Measurements from ENCODE around the gene SHROOM3. TPM values are rescaled to one million over a fixed set of nuclear protein-coding genes. Genes with fewer than 3 reads are reported as not detected.
A peak's percentile ranks its signal among the peaks of the same experiment; 100 is the strongest.

SHROOM3 gene
- total RNA-seq, 4 donors from 2014 or later: 52.0 to 444 (median 364) TPM

- H3K27ac ChIP-seq: peak overlapping the region in 2 of 4 donors; percentile 29 to 33
- DNase-seq: no peak
- H3K36me3 ChIP-seq: peaks cover 0 to 36% (median 0%) of the 10 kb centered on the region in 3 donors
- no peaks in the 10 kb centered on the region for H3K4me1 ChIP-seq
- TF ChIP-seq POLR2A (IDR thresholded peaks at IDR 0.05) (no peak), CTCF (IDR thresholded peaks at IDR 0.05) (no peak)
- no peaks in the 10 kb centered on the region for H3K9me3 ChIP-seq
- no peak overlapping the region for H3K4me3 ChIP-seq
- H3K27me3 ChIP-seq: no peaks in the 10 kb centered on the region
Measured at GRCh38 chr4:76781698-76782595, 346.9 kb downstream of the SHROOM3 start.

GRCh38 chr4:76782837-76783236, 347.8 kb downstream of the SHROOM3 start:
- Histone ChIP-seq H3K9me3 (no peaks in the 10 kb centered on the region), H3K4me3 (no peak overlapping the region), H3K27me3 (no peaks in the 10 kb centered on the region), H3K27ac (no peak overlapping the region), H3K36me3 (peaks cover 0 to 32% (median 0%) of the 10 kb centered on the region in 3 donors), H3K4me1 (no peaks in the 10 kb centered on the region)
- DNase-seq: no peak
- TF ChIP-seq CTCF (IDR thresholded peaks at IDR 0.05) (no peak), POLR2A (IDR thresholded peaks at IDR 0.05) (no peak)

GRCh38 chr4:76783836-76784235, 348.8 kb downstream of the SHROOM3 start:
- TF ChIP-seq POLR2A (IDR thresholded peaks at IDR 0.05) (no peak), CTCF (IDR thresholded peaks at IDR 0.05) (no peak)
- no peak for DNase-seq
- H3K27ac ChIP-seq: no peak overlapping the region
- H3K4me1 ChIP-seq: no peaks in the 10 kb centered on the region
- no peaks in the 10 kb centered on the region for H3K9me3 ChIP-seq
- H3K4me3 ChIP-seq: no peak overlapping the region
- no peaks in the 10 kb centered on the region for H3K27me3 ChIP-seq
- H3K36me3 ChIP-seq: peaks cover 0 to 22% (median 0%) of the 10 kb centered on the region in 3 donors

- no peak for DNase-seq
- no peaks in the 10 kb centered on the region for H3K9me3 ChIP-seq
- peaks cover 0 to 18% (median 0%) of the 10 kb centered on the region in 3 donors for H3K36me3 ChIP-seq
Measured at GRCh38 chr4:76784237-76784636, 349.2 kb downstream of the SHROOM3 start.

GRCh38 chr4:76787898-76788297, 352.9 kb downstream of the SHROOM3 start:
- DNase-seq: no peak
- Histone ChIP-seq H3K36me3 (no peaks in the 10 kb centered on the region), H3K4me3 (no peak overlapping the region), H3K4me1 (no peaks in the 10 kb centered on the region), H3K9me3 (no peaks in the 10 kb centered on the region), H3K27ac (no peak overlapping the region), H3K27me3 (no peaks in the 10 kb centered on the region)
- TF ChIP-seq CTCF (IDR thresholded peaks at IDR 0.05): no peak
- TF ChIP-seq POLR2A (IDR thresholded peaks at IDR 0.05): no peak

More at GRCh38 chr4:76784237-76784636, 349.2 kb downstream of the SHROOM3 start:
- TF ChIP-seq CTCF (IDR thresholded peaks at IDR 0.05) (peak in 2 of 6 experiments; percentile 25 to 31), POLR2A (IDR thresholded peaks at IDR 0.05) (no peak)
- no peak overlapping the region for H3K27ac ChIP-seq
- H3K4me3 ChIP-seq: no peak overlapping the region
- H3K4me1 ChIP-seq: no peaks in the 10 kb centered on the region
- no peaks in the 10 kb centered on the region for H3K27me3 ChIP-seq

Data from Peyer's patch (tissue), 4 donors.